Left renal cortex interstitium (tissue), 4 donors: ENCODE data around the gene LIPK. TPM values are rescaled to one million over a fixed set of nuclear protein-coding genes. Genes with fewer than 3 reads are reported as not detected.
A peak's percentile ranks its signal among the peaks of the same experiment; 100 is the strongest.
"Not testable (repeated sequence)": the region's sequence is repeated elsewhere in the genome, so short reads cannot be mapped to it uniquely, and the experiment has no call there.

Experiments used
- DNase-seq, 4 donors: peaks; one replicate each; pipeline ENCODE4 v3.0.0-alpha.2; 2013; ENCODE audit warnings: low read depth in 4 of 4, low spot score in 2 of 4, missing footprints in 1 of 4
- polyA plus RNA-seq, 4 donors: library from polyadenylated mRNA; unstranded; fragments of 120-200 nt; gene quantifications; one replicate each; pipeline ENCODE4 v1.2.1, GENCODE V29; 2013; ENCODE audit not compliant: insufficient read length in 4 of 4

LIPK gene, protein sequence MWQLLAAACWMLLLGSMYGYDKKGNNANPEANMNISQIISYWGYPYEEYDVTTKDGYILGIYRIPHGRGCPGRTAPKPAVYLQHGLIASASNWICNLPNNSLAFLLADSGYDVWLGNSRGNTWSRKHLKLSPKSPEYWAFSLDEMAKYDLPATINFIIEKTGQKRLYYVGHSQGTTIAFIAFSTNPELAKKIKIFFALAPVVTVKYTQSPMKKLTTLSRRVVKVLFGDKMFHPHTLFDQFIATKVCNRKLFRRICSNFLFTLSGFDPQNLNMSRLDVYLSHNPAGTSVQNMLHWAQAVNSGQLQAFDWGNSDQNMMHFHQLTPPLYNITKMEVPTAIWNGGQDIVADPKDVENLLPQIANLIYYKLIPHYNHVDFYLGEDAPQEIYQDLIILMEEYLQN
- polyA plus RNA-seq, result not detected

DNA sequence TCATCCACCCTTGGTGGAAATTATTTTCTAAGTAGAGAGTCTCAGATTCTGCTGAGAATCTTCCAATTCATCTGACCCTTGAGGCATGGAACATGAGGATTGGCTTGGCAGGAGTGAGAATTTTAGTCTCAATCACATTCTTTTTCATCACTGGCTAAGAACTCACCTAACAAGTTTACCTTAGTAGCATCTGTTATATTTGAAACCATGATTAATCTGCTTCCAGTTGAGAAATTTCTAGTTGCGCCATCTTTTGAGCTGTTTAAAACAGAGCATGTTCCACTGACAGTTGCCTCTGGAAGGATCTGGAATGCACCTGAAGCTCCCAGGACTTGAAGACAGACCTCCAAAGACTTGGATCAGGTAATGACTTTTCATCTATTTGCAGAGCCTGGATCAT lies at the start of gene LIPK:
Gene LIPK (plus strand): TSS at position 292 of the 400 bp plus-strand sequence. CDS start 18,295 bp downstream, outside the sequence.
- no peak for DNase-seq

DNA sequence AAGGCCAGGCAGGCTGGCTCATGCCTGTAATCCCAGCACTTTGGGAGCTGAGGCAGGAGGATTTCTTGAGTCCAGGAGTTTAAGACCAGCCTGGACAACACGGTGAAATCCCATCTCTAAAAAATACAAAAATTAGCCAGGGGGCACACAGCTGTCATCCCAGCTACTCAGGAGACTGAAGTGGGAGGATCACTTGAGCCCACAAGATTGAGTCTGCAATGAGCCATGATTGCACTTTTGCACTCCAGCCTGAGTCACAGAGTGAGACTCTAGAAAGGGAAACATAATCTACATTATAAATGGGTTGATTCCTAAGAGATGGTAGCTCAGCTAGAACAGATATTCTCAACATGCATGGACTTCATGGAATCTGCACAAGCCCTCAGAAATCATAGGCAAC lies 48.1 kb upstream of the LIPK start:
- no peak for DNase-seq

DNA sequence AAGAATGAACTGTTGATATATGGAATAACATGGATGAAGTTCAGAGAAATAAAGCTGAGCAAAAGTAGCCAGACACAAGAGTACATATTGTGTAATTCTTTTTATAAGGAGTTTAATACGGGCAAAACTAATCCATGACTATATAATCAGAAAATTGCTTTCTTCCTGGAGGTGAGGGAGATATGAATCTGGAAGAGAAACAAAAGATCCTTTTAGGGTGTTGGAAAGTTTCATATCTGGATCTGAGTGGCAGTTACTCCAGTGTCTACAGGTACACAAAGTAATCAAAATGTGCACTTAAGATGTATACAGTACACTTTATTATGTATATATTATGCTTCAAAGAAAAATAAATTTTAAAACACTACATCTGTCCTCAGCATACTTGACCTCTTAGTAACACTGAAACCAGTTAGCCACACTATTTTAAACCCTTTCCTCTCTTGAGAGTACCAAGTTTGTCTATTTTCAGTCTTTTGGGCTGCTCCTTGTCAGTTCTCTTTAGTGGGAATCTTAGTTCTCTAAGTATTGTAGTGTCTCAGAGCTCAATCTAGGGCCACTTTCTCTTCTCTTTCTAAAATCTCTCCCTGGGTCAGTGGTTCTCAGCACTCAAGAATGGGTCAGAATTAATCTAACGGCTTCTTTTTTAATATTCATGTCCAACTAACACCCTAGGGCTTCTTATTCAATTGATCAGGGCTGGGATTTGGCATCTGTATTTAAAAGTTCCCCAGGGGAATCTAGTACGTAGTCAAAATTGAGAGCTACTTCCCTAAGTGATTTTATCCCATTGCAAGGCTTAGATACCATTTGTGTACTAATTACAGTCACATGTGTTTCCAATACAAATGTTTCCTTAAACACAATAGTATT lies 46.1 kb upstream of the LIPK start:
- DNase-seq, result no peak

DNA sequence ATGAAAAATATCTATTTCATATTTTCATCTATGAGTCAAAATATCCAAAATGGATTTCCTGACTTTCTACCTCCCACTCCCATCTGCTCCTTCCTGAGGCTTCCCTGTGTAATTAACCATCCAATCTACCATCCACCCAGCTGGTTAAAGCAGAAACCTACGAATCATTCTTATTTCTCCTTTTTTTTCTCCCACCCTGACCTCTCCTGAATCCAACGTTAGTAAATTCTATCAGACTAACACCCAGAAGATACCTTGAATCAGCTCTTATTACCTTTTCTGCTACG lies 45.5 kb upstream of the LIPK start:
- no peak for DNase-seq

DNA sequence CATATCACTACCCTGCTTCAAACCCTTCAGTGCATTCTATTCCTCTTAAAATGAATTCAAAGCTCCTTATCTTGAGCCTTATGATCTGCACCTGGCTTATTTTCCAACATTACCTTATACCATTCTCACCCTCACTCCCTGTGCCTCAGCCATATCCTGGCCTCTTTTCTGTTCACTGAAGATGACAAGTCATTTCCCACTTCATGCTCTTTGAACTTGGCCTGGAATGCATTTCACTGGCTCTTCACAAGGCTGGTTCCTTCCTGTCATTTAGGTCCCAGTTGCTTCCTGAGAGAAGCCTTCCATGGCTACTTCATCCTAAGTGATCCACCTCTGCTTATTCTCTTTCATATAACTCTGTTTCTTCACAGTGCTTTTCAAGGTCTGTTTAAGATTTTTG lies 45.0 kb upstream of the LIPK start:
- peak in 1 of 4 donors; percentile 3 for DNase-seq

DNA sequence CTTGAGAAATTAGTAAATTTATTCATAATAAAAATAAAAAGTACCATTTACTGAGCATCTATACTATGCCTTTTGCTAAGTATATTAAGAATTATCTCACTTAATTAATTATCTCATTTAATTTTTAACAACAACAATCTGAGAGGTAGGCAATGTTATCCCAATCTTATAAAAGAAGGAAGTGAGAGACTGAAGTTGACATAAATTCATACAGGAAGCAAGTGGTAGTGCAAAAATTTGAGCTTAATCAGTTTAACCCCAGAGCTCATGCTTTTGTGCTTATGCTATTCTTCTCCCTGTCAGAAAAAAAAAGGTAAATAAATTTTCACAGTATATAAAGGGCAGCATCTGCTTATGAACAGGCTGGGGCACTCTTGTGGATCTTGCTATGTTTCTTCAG lies 44.5 kb upstream of the LIPK start:
- no peak for DNase-seq

DNA sequence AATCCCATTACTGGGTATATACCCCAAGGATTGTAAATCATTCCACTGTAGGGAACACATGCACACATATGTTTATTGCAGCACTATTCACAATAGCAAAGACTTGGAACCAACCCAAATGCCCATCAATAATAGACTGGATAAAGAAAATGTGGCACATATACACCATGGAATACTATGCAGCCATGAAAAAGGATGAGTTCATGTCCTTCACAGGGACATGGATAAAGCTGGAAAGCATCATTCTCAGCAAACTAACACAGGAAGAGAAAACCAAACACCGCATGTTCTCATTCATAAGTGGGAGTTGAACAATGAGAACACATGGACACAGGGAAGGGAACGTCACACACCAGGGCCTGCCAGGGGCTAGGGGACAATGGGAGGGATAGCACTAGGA lies 42.9 kb upstream of the LIPK start:
- DNase-seq, result not testable (repeated sequence)

DNA sequence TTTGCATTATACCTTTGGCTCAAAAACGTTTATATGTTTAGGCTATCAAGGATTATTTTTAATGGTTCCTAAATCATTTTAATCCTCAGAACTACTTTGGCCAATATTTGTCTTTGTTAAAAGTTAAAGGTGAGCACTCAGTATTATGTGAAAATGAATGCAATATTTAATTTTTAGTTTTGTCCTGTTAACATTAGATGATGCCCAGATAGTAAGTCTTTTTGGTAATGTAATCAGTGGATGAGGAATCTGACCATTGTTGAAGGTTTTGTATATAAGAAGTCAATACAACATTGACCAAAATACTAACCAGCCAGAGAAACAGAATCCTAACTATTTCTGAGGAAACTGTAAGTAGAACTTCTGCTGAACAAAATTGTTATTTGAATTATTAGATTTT lies 41.9 kb upstream of the LIPK start, which contains the start of gene LIPF:
Gene LIPF (plus strand): TSS at position 301 of the 400 bp plus-strand sequence. CDS start 2,856 bp downstream, outside the sequence.
- DNase-seq, result no peak

DNA sequence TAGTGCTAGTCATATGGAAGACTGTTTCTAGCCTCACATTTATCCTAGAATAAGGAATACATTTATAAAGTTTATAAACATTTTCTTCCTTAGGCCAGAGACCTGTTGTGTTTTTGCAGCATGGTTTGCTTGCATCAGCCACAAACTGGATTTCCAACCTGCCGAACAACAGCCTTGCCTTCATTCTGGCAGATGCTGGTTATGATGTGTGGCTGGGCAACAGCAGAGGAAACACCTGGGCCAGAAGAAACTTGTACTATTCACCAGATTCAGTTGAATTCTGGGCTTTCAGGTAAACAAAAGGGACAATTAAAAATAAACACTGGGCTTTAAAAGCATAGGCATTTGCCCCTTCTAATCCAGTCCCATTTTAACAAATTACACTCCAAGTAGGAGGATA lies 37.6 kb upstream of the LIPK start:
- DNase-seq, result no peak

DNA sequence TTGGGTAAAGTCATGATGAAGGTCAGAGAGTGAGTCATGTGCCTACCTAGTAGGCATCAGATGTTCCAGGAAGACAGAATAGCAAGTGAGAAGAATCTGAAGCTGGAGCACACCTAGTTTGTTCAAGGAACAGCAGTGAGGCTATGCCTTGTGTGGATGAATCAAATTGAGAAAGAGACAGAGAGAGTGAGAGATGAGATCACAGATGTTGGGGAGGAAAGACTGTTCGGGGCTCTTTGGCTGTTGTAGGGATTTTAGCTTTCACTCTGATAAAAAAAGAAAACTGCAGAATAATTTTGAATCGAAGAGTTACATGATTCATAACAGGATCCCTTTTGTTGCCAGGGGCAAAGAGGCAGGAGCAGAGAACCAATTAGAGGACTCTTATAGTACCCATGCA lies 35.6 kb upstream of the LIPK start:
- DNase-seq, result no peak

DNA sequence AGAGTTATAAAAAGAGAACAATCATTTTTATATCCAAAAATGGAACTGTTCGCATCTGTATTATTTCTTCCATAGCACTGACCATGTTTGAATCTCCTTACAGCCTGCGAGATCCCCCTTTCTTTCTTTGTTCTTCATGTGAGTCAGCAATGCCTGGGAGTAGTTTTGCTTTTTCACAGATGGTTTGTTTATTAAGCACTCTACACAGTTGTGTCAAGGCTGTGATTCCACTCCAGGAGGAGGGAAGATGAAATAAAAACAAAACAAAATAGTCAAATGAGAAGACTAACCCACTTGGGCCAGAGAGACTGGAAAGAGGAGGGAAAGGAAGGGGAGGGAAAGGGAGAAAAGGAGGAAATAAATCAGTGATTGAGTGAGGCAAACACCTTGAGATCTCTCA lies 34.0 kb upstream of the LIPK start:
- DNase-seq, result no peak

DNA sequence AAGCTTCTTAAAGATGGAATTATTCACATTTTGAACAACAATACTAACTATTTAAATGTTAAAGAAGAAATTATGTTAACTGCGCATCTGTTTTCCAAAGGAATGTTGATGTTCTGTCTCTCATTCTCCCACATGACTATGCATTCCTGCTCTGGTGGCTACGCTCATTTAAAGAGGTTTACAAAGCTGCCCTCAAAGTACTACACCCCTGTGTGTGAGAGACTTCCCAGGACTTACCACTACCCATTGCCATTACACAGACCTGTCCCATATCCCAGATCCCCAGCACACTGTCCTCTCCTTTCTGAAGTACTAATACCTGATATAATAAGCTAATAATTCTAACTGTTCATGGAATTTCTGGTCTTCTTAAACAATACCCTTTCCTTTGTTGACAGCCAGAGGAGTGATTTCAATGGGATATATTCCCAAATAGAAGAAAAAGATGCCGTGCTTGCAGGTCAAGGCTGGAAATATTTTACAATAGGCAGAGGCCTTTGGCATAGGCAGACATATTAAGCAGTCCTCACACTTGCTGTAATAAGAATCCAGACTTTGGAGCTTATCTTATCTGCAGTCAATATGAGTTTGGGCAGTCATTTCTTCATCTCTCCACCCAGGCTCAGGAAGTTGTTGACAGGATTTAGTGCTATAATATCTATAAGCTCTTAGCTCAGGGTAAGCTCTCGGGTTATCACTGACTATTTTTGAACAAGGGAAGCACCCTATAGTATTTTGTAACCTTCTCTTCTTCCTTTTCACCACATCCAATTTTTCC lies 29.6 kb upstream of the LIPK start:
- no peak for DNase-seq

DNA sequence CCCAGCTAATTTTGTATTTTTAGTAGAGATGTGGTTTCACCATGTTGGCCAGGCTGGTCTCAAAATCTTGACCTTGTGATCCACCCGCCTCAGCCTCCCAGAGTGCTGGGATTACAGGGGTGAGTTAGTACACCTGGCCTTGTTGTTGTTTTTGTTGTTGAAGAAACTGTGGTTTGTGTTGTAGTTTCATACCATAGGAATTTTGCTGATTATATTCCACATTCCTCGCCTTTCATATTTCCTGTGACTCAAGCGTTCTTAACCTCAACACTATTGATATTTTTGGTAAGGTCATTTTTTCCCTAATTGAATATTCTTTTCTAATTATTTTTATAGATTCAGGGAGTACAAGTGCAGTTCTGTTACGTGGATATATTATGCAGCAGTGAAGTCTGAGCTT lies 25.1 kb upstream of the LIPK start:
- DNase-seq, result no peak

DNA sequence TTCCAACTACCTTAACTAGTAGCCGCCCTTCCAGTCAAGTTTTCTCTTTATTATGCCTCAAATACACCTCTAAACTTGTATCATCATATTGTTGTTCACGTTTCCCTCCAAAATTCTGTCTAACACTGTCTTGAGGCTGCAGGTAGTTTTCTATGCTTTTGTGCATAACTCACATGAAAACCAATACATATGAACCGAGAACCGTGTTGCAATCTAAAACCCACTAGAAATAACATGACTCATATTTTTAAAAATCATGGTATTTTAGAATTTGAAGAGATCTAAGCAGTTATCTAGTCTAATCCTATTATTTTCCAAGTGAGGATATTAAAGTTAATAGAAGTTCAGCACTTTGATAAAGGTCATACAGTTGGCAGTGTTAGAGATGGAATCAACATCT lies 23.6 kb upstream of the LIPK start:
- DNase-seq, result no peak

DNA sequence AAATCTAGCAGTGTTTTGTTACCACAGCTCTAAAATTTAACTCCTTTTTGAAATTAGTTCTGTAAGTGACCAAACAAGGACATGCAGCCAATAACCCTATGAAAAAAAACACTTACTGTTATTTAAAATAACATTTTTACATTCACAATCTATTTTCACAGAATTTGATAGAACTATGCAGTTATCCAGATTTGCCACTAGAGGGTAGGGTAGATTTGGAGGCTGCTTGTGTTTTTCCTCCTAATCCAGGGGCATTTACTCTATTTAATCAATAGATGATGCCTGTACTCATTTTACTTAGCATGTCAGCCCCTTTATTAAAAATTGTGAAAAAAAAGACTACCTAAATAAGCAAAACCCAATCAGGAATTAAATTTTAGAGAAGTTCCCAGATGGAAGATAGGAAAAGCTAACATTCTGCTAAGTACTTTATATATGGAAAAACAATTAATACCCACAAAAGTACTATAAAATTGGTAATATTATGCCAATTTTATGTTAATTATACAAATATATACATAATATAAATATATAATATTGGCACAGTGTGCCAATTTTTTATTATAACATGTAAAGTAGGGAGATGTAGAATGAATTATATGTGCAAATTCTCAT lies 18.1 kb upstream of the LIPK start:
- DNase-seq, result no peak

DNA sequence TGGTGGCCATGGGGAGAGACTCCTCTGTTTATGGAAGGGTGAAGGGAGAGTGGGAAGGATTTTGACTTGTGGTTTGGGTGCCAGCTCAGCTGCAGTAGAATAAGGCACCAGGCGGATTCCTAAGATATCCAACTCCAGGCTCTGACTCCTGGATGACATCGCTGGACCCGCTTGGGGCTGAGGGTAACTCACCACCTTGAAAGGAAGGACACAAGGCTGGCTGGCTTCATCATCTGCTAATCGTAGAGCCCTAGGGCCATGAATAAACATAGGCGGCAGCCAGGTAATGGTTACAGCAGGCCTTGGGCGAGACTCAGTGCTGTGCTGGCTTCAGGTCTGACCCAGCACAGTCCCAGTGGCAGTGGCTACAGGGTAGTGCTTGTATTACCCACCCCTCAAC lies 16.7 kb upstream of the LIPK start:
- DNase-seq, result no peak

DNA sequence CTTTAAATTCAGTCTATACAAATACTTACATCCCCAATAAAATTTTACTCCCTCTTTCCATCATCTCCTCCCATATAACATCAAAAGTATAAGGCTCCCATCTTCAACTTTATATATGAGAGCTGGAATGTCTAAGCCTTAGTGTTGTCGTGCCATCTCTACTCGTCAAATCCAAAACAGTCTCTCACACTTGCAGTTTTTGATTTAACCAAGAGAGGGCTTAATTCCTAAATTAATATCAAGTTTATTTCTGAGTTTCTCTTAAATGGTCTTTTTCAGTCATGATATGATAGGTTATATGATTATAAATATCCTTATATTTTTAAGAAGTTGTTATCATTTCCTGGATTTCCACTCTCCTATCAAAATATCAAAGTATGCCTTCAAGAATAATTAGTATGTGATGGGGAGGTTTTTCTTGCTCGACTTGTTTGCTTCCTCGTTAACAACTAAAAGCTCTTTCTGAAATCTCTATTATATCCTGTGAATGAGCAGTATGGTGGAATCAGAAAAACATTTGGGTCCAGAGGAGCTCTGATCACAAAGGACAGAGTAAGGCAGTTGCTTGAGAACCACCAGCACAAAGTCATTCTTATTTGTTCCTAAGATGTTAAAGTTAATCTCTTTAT lies 12.5 kb upstream of the LIPK start:
- DNase-seq, result no peak

DNA sequence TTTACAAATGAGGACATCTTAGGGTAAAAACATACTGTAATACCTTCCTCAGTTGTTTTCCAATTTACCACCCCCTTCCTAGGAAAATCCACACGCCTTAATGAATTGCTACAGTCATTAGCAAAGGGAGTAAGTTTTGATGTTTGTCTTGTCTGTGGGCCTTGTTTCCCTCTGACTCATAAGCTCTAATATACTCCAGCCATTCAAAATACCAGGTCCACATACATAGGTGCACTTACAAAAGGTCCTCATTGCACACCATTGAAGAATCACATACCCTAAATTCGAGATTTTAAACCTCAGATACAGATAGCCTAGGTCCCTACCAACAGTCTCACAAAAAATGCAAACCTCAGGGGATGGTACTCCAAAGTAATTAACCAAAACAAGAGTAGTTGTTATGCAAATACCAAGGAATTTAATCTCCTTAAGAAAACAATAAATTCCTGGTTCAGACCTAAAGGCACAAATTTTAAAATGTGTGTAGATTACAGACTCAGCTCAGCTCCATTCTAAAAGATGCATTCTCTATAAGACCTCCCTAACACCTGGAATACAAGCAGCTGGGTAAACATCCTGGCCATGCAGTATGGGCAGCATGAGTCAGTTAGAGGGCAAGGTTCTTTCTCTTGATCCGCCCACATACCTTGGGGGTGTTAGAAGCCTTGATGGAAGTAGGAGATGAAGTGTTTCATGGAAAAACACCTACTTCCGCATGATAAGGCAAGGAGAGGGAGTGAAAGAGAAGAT lies 3.0 kb upstream of the LIPK start:
- peak in 1 of 4 donors; percentile 8 for DNase-seq

DNA sequence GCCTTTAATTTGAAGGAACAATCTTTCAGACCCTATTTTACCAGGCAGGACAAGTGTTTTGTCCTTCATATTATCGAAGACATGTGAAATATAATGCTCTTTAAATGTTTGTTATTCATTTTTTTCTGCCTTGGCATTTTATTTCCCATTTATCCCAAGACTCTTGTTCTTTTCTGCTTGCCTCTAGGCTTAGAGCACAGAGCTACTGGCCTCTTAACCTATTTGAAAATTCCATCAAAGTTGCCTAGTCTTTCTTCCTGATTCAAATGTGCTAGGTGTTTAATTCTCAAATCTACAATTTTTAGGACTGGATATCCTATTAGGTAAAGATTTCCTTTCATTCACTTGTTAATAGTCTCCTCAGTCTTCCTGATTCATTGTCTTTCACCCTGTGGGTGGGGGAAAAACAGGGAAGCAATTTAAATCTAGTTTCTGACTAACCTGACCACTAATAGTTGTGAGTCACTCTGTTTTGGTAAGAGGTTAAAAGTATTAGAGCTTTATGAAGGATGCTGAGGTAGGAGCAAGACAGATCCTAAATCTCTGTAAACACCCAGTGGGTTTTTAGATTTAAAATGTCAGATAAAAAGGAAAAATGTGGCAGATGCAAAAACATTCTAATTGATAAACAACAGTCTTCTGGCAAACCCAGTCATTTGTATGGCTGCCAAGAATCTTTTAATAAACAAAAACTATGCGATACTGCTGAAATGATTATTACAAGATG lies 1.5 kb downstream of the LIPK start:
- no peak for DNase-seq
